ENCODE data around the gene ATP6V1B1.

Gene ATP6V1B1

GRCh38 chr2:70935468-70936164, at the start of gene ATP6V1B1:
Gene ATP6V1B1 (plus strand): TSS chr2:70935900. CDS start chr2:70935955, 55 bp downstream.
- Mint-ChIP-seq H3K4me1 (no peaks in the 10 kb centered on the region), H3K4me3 (no peak within 1 kb of the TSS), H3K9me3 (no peaks in the 10 kb centered on the region), H3K36me3 (no peaks in the 10 kb centered on the region), H3K27me3 (peaks cover 1% of the 10 kb centered on the region), H3K27ac (no peak within 1 kb of the TSS)

- H3K36me3 Mint-ChIP-seq: peaks cover 4% of the 10 kb centered on the region
- peaks cover 11% of the 10 kb centered on the region for H3K9me3 Mint-ChIP-seq
- H3K4me3 Mint-ChIP-seq: peak overlapping the region; percentile 81
- peaks cover 63% of the 10 kb centered on the region for H3K27me3 Mint-ChIP-seq
- peaks cover 31% of the 10 kb centered on the region for H3K4me1 Mint-ChIP-seq
- H3K27ac Mint-ChIP-seq: peak overlapping the region; percentile 41
These were observed 49.1 kb upstream of the ATP6V1B1 start for GRCh38 chr2:70886541-70886987.

GRCh38 chr2:70887208-70887549, 48.5 kb upstream of the ATP6V1B1 start:
- Mint-ChIP-seq H3K4me3 (peak overlapping the region; percentile 81), H3K4me1 (peaks cover 31% of the 10 kb centered on the region), H3K27ac (no peak overlapping the region), H3K36me3 (peaks cover 4% of the 10 kb centered on the region), H3K9me3 (peaks cover 11% of the 10 kb centered on the region), H3K27me3 (peaks cover 62% of the 10 kb centered on the region)

- peaks cover 7% of the 10 kb centered on the region for H3K9me3 Mint-ChIP-seq
- peaks cover 59% of the 10 kb centered on the region for H3K27me3 Mint-ChIP-seq
- H3K27ac Mint-ChIP-seq: no peak overlapping the region
- peaks cover 31% of the 10 kb centered on the region for H3K4me1 Mint-ChIP-seq
- peaks cover 2% of the 10 kb centered on the region for H3K36me3 Mint-ChIP-seq
- H3K4me3 Mint-ChIP-seq: peak overlapping the region; percentile 81
These were observed 48.0 kb upstream of the ATP6V1B1 start for GRCh38 chr2:70887550-70888246.

- Mint-ChIP-seq H3K4me1 (peaks cover 31% of the 10 kb centered on the region), H3K27me3 (peaks cover 55% of the 10 kb centered on the region), H3K4me3 (peak overlapping the region; percentile 81), H3K36me3 (peaks cover 2% of the 10 kb centered on the region), H3K27ac (no peak overlapping the region), H3K9me3 (peaks cover 4% of the 10 kb centered on the region)
These were observed 47.3 kb upstream of the ATP6V1B1 start for GRCh38 chr2:70888366-70888922.

- peaks cover 2% of the 10 kb centered on the region for H3K36me3 Mint-ChIP-seq
- peak overlapping the region; percentile 70 for H3K27ac Mint-ChIP-seq
- peaks cover 2% of the 10 kb centered on the region for H3K9me3 Mint-ChIP-seq
- peaks cover 53% of the 10 kb centered on the region for H3K27me3 Mint-ChIP-seq
- H3K4me1 Mint-ChIP-seq: peaks cover 31% of the 10 kb centered on the region
- peak overlapping the region; percentile 81 for H3K4me3 Mint-ChIP-seq
These were observed 46.6 kb upstream of the ATP6V1B1 start for GRCh38 chr2:70888923-70889715.

GRCh38 chr2:70889716-70890037, 46.0 kb upstream of the ATP6V1B1 start:
- no peaks in the 10 kb centered on the region for H3K9me3 Mint-ChIP-seq
- H3K27ac Mint-ChIP-seq: no peak overlapping the region
- peaks cover 31% of the 10 kb centered on the region for H3K4me1 Mint-ChIP-seq
- no peaks in the 10 kb centered on the region for H3K36me3 Mint-ChIP-seq
- peaks cover 54% of the 10 kb centered on the region for H3K27me3 Mint-ChIP-seq
- no peak overlapping the region for H3K4me3 Mint-ChIP-seq

GRCh38 chr2:70890469-70891065, 45.1 kb upstream of the ATP6V1B1 start:
- peaks cover 58% of the 10 kb centered on the region for H3K27me3 Mint-ChIP-seq
- no peak overlapping the region for H3K27ac Mint-ChIP-seq
- H3K4me3 Mint-ChIP-seq: no peak overlapping the region
- H3K9me3 Mint-ChIP-seq: no peaks in the 10 kb centered on the region
- H3K4me1 Mint-ChIP-seq: peaks cover 31% of the 10 kb centered on the region
- no peaks in the 10 kb centered on the region for H3K36me3 Mint-ChIP-seq

GRCh38 chr2:70891572-70892357, 43.9 kb upstream of the ATP6V1B1 start:
- Mint-ChIP-seq H3K4me3 (no peak overlapping the region), H3K27ac (no peak overlapping the region)

GRCh38 chr2:70892750-70893149, 43.0 kb upstream of the ATP6V1B1 start:
- Mint-ChIP-seq H3K27ac (no peak overlapping the region), H3K4me1 (peaks cover 25% of the 10 kb centered on the region), H3K36me3 (no peaks in the 10 kb centered on the region), H3K27me3 (peaks cover 59% of the 10 kb centered on the region), H3K4me3 (no peak overlapping the region), H3K9me3 (no peaks in the 10 kb centered on the region)

More at GRCh38 chr2:70891572-70892357, 43.9 kb upstream of the ATP6V1B1 start:
- peaks cover 58% of the 10 kb centered on the region for H3K27me3 Mint-ChIP-seq
- H3K9me3 Mint-ChIP-seq: no peaks in the 10 kb centered on the region
- H3K36me3 Mint-ChIP-seq: no peaks in the 10 kb centered on the region
- H3K4me1 Mint-ChIP-seq: peaks cover 29% of the 10 kb centered on the region

- H3K36me3 Mint-ChIP-seq: no peaks in the 10 kb centered on the region
- no peak overlapping the region for H3K27ac Mint-ChIP-seq
- H3K27me3 Mint-ChIP-seq: peaks cover 59% of the 10 kb centered on the region
- H3K4me3 Mint-ChIP-seq: no peak overlapping the region
- no peaks in the 10 kb centered on the region for H3K9me3 Mint-ChIP-seq
- H3K4me1 Mint-ChIP-seq: peaks cover 20% of the 10 kb centered on the region
These were observed 42.5 kb upstream of the ATP6V1B1 start for GRCh38 chr2:70893186-70893585.

- no peak overlapping the region for H3K4me3 Mint-ChIP-seq
- H3K27ac Mint-ChIP-seq: no peak overlapping the region
- peaks cover 16% of the 10 kb centered on the region for H3K4me1 Mint-ChIP-seq
- no peaks in the 10 kb centered on the region for H3K9me3 Mint-ChIP-seq
- H3K27me3 Mint-ChIP-seq: peaks cover 62% of the 10 kb centered on the region
- H3K36me3 Mint-ChIP-seq: no peaks in the 10 kb centered on the region
These were observed 40.9 kb upstream of the ATP6V1B1 start for GRCh38 chr2:70894765-70895164.

- Mint-ChIP-seq H3K36me3 (no peaks in the 10 kb centered on the region), H3K27ac (no peak overlapping the region), H3K4me3 (no peak overlapping the region), H3K27me3 (peaks cover 65% of the 10 kb centered on the region), H3K9me3 (no peaks in the 10 kb centered on the region), H3K4me1 (peaks cover 21% of the 10 kb centered on the region)
These were observed 40.5 kb upstream of the ATP6V1B1 start for GRCh38 chr2:70895249-70895648.

- H3K4me1 Mint-ChIP-seq: peaks cover 25% of the 10 kb centered on the region
- peaks cover 62% of the 10 kb centered on the region for H3K27me3 Mint-ChIP-seq
- no peak overlapping the region for H3K27ac Mint-ChIP-seq
- no peaks in the 10 kb centered on the region for H3K9me3 Mint-ChIP-seq
- no peaks in the 10 kb centered on the region for H3K36me3 Mint-ChIP-seq
- H3K4me3 Mint-ChIP-seq: no peak overlapping the region
These were observed 39.5 kb upstream of the ATP6V1B1 start for GRCh38 chr2:70895998-70896764.
